Endothelial cell (in vitro differentiated cells): Measurements from ENCODE around the gene FBXO38. TPM values are rescaled to one million over a fixed set of nuclear protein-coding genes. Genes with fewer than 3 reads are reported as not detected.

Experiments used
- DNase-seq: peaks from one replicate; pipeline ENCODE4 v3.0.0; 2021; ENCODE audit warnings: low spot score
- H3K27ac Mint-ChIP-seq: one replicate; pipeline ENCODE4 v1.8.0; 2021; ENCODE audit warnings: mixed read lengths, inconsistent platforms; ENCODE audit not compliant: unreplicated experiment
- H3K27me3 Mint-ChIP-seq: one replicate; pipeline ENCODE4 v1.8.0; 2021; ENCODE audit warnings: mild to moderate bottlenecking, moderate library complexity, mixed read lengths, inconsistent platforms; ENCODE audit not compliant: unreplicated experiment
- H3K36me3 Mint-ChIP-seq: one replicate; pipeline ENCODE4 v1.8.0; 2021; ENCODE audit warnings: mild to moderate bottlenecking, low read depth, mixed read lengths, inconsistent platforms; ENCODE audit not compliant: unreplicated experiment
- H3K4me1 Mint-ChIP-seq: one replicate; pipeline ENCODE4 v1.8.0; 2021; ENCODE audit warnings: mild to moderate bottlenecking, mixed read lengths, inconsistent platforms; ENCODE audit not compliant: unreplicated experiment
- H3K4me3 Mint-ChIP-seq: one replicate; pipeline ENCODE4 v1.8.0; 2021; ENCODE audit warnings: mild to moderate bottlenecking, mixed read lengths, inconsistent platforms; ENCODE audit not compliant: unreplicated experiment
- H3K9me3 Mint-ChIP-seq: one replicate; pipeline ENCODE4 v1.8.0; 2021; ENCODE audit warnings: mixed read lengths, inconsistent platforms; ENCODE audit not compliant: unreplicated experiment
- total RNA-seq: library from RNA; stranded (reverse); fragmentation: NEBNext Ultra II Directional; extraction: Animal tissue kit (Norgen Biotek cat#: 25700); gene quantifications from one replicate; pipeline ENCODE4 v1.2.1, GENCODE V29; 2021; ENCODE audit not compliant: unreplicated experiment
- TF ChIP-seq, protein P1 (sequence below): fragments of 200-600 bp; sonication (generic); IDR thresholded peaks from one replicate; pipeline ENCODE4 v1.5.0; 2021; ENCODE audit warnings: antibody characterized with exemption; ENCODE audit not compliant: unreplicated experiment

FBXO38 gene
- total RNA-seq, 1 donor from 2014 or later, result 50.0 TPM

DNA sequence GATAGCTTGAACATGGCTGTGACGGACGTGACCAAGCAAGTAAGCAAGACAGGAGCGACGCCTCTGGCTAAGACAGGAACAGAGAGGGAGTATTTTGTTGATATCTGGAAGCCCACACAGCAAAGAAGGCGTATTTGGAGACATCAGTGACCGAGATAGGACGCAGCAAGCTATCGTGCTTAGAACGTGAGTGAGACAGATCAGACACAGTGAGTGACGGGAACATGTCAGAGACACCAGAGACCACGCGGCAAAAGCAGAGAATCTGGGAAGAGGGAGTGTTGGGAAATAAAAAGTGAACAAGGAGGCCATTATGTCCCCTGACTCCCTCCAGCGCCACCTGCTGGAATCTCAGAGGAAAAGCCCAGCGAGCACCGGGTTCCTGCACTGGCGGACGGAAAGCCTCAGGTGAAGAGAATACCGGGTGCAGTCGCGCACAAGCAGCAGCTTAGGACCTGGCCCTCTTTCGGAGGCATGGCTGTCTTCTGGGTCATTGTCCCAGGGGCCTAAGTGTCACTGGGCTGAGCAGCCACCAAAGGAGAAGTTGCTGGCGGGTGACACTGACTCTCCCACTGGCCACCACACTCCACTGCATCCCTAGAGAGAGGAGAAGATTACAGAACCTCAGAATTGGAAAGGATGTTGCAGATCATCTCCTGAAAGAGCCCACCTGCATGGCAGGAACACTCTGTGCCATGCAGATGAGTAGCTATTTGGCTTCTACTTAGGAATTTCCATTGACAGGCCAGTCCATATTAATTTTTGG, 99.1 kb downstream of the FBXO38 start:
- H3K9me3 Mint-ChIP-seq, result no peaks in the 10 kb centered on the region
- no peaks in the 10 kb centered on the region for H3K27me3 Mint-ChIP-seq
- no peak overlapping the region for H3K27ac Mint-ChIP-seq
- no peaks in the 10 kb centered on the region for H3K4me1 Mint-ChIP-seq
- no peaks in the 10 kb centered on the region for H3K36me3 Mint-ChIP-seq
- DNase-seq, result peak; percentile 78
- no peak overlapping the region for H3K4me3 Mint-ChIP-seq
- TF ChIP-seq, protein P1, sequence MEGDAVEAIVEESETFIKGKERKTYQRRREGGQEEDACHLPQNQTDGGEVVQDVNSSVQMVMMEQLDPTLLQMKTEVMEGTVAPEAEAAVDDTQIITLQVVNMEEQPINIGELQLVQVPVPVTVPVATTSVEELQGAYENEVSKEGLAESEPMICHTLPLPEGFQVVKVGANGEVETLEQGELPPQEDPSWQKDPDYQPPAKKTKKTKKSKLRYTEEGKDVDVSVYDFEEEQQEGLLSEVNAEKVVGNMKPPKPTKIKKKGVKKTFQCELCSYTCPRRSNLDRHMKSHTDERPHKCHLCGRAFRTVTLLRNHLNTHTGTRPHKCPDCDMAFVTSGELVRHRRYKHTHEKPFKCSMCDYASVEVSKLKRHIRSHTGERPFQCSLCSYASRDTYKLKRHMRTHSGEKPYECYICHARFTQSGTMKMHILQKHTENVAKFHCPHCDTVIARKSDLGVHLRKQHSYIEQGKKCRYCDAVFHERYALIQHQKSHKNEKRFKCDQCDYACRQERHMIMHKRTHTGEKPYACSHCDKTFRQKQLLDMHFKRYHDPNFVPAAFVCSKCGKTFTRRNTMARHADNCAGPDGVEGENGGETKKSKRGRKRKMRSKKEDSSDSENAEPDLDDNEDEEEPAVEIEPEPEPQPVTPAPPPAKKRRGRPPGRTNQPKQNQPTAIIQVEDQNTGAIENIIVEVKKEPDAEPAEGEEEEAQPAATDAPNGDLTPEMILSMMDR, result peak; percentile 80

DNA sequence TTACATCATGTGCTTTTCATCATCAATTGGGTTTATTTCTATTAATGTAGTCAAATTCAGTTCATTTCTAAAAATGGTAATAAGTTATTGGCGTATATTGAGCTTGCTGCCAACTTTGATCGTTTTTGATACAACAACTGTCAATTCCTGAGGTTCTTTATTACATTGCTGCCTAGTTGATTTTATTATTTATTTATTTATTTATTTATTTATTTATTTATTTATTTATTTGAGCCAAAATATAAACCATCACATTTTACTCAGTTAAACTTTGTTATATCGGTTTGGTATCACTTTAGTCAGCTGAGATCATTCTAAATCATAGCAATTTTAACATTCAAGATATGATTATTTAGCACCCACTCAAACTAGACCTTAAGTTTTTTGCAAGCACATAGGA, 100.0 kb downstream of the FBXO38 start:
- Mint-ChIP-seq H3K9me3 (no peaks in the 10 kb centered on the region), H3K4me3 (no peak overlapping the region), H3K27me3 (no peaks in the 10 kb centered on the region), H3K4me1 (no peaks in the 10 kb centered on the region), H3K36me3 (no peaks in the 10 kb centered on the region), H3K27ac (no peak overlapping the region)
- TF ChIP-seq, protein P1, result no peak
- DNase-seq, result no peak

DNA sequence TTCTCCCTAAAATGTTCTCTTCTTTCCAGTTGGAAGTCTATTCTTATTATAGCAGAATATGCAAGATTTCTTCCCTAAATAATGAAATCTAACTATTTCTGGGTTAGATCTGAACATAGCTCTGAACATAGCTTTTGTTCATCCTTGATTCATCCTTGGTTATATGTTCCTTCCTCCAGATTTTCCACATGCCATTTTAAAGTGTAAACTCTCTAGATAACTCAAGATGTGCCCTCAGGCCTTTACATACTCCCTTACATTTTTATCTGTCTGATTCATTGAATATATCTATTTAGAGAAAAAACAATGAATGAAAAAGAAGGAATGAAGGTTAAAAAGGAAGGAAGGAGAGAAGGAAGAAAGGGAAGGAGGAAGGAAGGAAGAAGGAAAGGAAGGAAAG, 100.9 kb downstream of the FBXO38 start:
- Mint-ChIP-seq H3K27me3 (no peaks in the 10 kb centered on the region), H3K27ac (no peak overlapping the region), H3K36me3 (no peaks in the 10 kb centered on the region), H3K4me3 (no peak overlapping the region), H3K9me3 (no peaks in the 10 kb centered on the region), H3K4me1 (no peaks in the 10 kb centered on the region)
- DNase-seq, result no peak
- TF ChIP-seq, protein P1, result no peak

DNA sequence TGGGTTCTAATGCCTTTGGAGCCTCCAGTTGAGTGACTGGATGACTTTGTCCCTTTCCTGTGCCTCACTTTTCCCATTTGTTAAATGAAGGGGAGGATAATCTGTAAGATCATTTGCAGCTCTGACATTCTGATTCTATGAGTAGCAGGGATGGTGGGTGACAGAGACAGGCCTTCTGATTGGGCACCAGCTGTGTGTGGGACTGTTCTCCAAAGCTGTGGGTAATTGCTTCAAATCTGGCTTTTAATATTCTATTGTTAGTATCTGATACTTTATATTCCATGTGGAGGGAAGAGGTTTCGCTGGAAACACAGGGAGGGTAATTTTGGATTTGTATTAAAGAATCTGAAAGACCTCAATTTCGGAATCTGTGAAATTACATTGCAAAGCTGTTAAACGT, 102.7 kb downstream of the FBXO38 start:
- TF ChIP-seq, protein P1, result no peak

DNA sequence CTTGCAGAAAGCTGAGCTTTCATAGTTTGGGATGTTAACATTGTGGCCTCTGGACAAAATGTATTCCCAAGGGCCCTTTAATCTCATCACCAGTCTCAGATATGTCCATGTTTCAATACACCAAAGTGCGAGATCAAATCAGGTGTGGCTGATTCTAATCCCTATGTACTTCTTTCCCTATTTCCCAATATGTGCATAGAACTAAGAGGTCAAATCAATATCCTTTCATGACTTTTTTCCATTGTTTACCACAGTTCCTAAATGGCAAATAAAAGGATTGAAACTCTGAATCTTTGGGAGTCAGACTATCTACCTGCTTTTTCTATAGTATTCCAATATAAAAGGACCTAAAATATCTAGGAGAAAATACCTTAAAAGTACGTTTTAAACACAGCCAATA, 105.0 kb downstream of the FBXO38 start:
- TF ChIP-seq, protein P1, result no peak
- DNase-seq, result no peak
- Mint-ChIP-seq H3K4me1 (no peaks in the 10 kb centered on the region), H3K27ac (no peak overlapping the region), H3K4me3 (no peak overlapping the region), H3K27me3 (no peaks in the 10 kb centered on the region), H3K9me3 (no peaks in the 10 kb centered on the region), H3K36me3 (no peaks in the 10 kb centered on the region)

More for the DNA sequence above, 102.7 kb downstream of the FBXO38 start:
- H3K9me3 Mint-ChIP-seq, result no peaks in the 10 kb centered on the region
- H3K27me3 Mint-ChIP-seq, result no peaks in the 10 kb centered on the region
- H3K4me3 Mint-ChIP-seq, result no peak overlapping the region
- DNase-seq, result no peak
- H3K36me3 Mint-ChIP-seq, result no peaks in the 10 kb centered on the region
- H3K27ac Mint-ChIP-seq, result no peak overlapping the region
- H3K4me1 Mint-ChIP-seq, result no peaks in the 10 kb centered on the region
